Testis (tissue), 5 donors: ENCODE measurements around the gene PRSS37. TPM values are rescaled to one million over a fixed set of nuclear protein-coding genes. Genes with fewer than 3 reads are reported as not detected.

Experiments
- DNase-seq: peaks from one replicate; pipeline ENCODE4 v3.0.0-alpha.2; 2019
- H3K27ac ChIP-seq, 2 donors: fragments of 200-600 bp; sonication (generic); one replicate each; pipeline ENCODE4 v1.5.1; 2019
- H3K27me3 ChIP-seq: fragments of 200-600 bp; sonication (generic); one replicate; pipeline ENCODE4 v1.5.1; 2019
- H3K36me3 ChIP-seq: fragments of 200-600 bp; sonication (generic); one replicate; pipeline ENCODE4 v1.5.1; 2017; ENCODE audit warnings: low read depth; ENCODE audit errors: missing control alignments
- H3K4me1 ChIP-seq: fragments of 200-600 bp; sonication (generic); one replicate; pipeline ENCODE4 v1.5.1; 2019
- H3K4me3 ChIP-seq, 2 donors: fragments of 200-600 bp; sonication (generic); one replicate each; pipeline ENCODE4 v1.5.1; 2017 to 2019
- H3K9me3 ChIP-seq: fragments of 200-600 bp; sonication (generic); one replicate; pipeline ENCODE4 v1.5.1; 2017
- CTCF ChIP-seq, 3 experiments: fragments of 450-650 bp in 2 of 3; fragments of 200-600 bp in 1 of 3; sonication (generic) in 1 of 3; IDR thresholded peaks; one replicate each; pipeline ENCODE4 v1.5.1; 2016 to 2019; ENCODE audit warnings: antibody characterized with exemption in 3 of 3, mild to moderate bottlenecking in 2 of 3, moderate library complexity in 1 of 3
- POLR2A ChIP-seq: fragments of 450-650 bp; IDR thresholded peaks from one replicate; pipeline ENCODE4 v1.6.1; 2017; ENCODE audit warnings: antibody characterized with exemption, mild to moderate bottlenecking, moderate library complexity
- WGBS, 2 donors: methylation state at CpG; one replicate each; pipeline ENCODE4 v1.1.5; 2018; 5-methylcytosine and 5-hydroxymethylcytosine counted together
- intact Hi-C: fragments of 100-400 bp; cut with DNase I; formaldehyde crosslinking; loops from one replicate; pipeline ENCODE4 v1.15.1; 2023; ENCODE audit warnings: low total_unique reads
- long read RNA-seq, 2 donors: transcript quantifications; one replicate each; lab custom pipeline, GENCODE V29; 2026
- polyA plus RNA-seq: library from polyadenylated mRNA; stranded (reverse); fragments of 350-450 nt; fragmentation: Illumina TruSeq; extraction: RNeasy Lipid Tissue Mini Kit (QIAGEN cat#74804); gene quantifications from one replicate; pipeline ENCODE4 v1.2.3, GENCODE V29; 2014; ENCODE audit warnings: low read depth, low replicate concordance; ENCODE audit not compliant: insufficient read depth
- total RNA-seq, 2 donors: library from RNA; depleted of rRNA; stranded (reverse); fragments of >200 nt; gene quantifications; one replicate each; pipeline ENCODE4 v1.2.3, GENCODE V29; 2016

PRSS37 gene
- total RNA-seq = 10 to 100 TPM; 17.1 to 38.6 TPM
- polyA plus RNA-seq = 54.7 TPM
- long read RNA-seq, donor 1 = 0 reads
- long read RNA-seq, donor 2 = 0 reads

GRCh38 chr7:141841385-141841784, at the start of gene PRSS37:
Gene PRSS37 (minus strand): TSS chr7:141841485. CDS start chr7:141841049, 436 bp downstream.
- TF ChIP-seq POLR2A = no peak
- no peak for TF ChIP-seq CTCF (IDR thresholded peaks at IDR 0.05)
- H3K4me1 ChIP-seq = no peaks in the 10 kb centered on the region
- intact Hi-C loops = no loop called here
- no peak for DNase-seq
- no peak within 1 kb of the TSS for H3K4me3 ChIP-seq
- no peaks in the 10 kb centered on the region for H3K27me3 ChIP-seq
- H3K27ac ChIP-seq = no peak within 1 kb of the TSS
- no peaks in the 10 kb centered on the region for H3K9me3 ChIP-seq
- no peaks in the 10 kb centered on the region for H3K36me3 ChIP-seq

- no peak for DNase-seq
- H3K4me1 ChIP-seq = no peaks in the 10 kb centered on the region
- H3K27ac ChIP-seq = no peak overlapping the region
- no peaks in the 10 kb centered on the region for H3K36me3 ChIP-seq
- 83 to 88% methylated on average over 1 of the region's 1 CpG for WGBS, 2 donors
- H3K4me3 ChIP-seq = no peak overlapping the region
- H3K9me3 ChIP-seq = no peaks in the 10 kb centered on the region
- intact Hi-C loops = no loop called here
- no peaks in the 10 kb centered on the region for H3K27me3 ChIP-seq
- no peak for TF ChIP-seq CTCF (IDR thresholded peaks at IDR 0.05)
- TF ChIP-seq POLR2A = no peak
These were observed 48.0 kb upstream of the PRSS37 start for GRCh38 chr7:141889321-141889720.

- H3K27me3 ChIP-seq = no peaks in the 10 kb centered on the region
- TF ChIP-seq POLR2A = no peak
- TF ChIP-seq CTCF (IDR thresholded peaks at IDR 0.05) = no peak
- H3K27ac ChIP-seq = no peak overlapping the region
- H3K9me3 ChIP-seq = no peaks in the 10 kb centered on the region
- no peaks in the 10 kb centered on the region for H3K4me1 ChIP-seq
- H3K4me3 ChIP-seq = no peak overlapping the region
- intact Hi-C loops = no loop called here
- DNase-seq = no peak
- H3K36me3 ChIP-seq = no peaks in the 10 kb centered on the region
- 82 to 85% methylated on average over 5 of the region's 5 CpGs for whole genome bisulfite sequencing, 2 donors
These were observed 43.4 kb upstream of the PRSS37 start for GRCh38 chr7:141884539-141885225.

- no peak for TF ChIP-seq CTCF (IDR thresholded peaks at IDR 0.05)
- no peak for TF ChIP-seq POLR2A
These were observed 39.7 kb upstream of the PRSS37 start for GRCh38 chr7:141880960-141881359.

GRCh38 chr7:141877365-141877764, 36.1 kb upstream of the PRSS37 start:
- H3K27me3 ChIP-seq = no peaks in the 10 kb centered on the region
- no peak for DNase-seq
- no peak overlapping the region for H3K4me3 ChIP-seq
- H3K9me3 ChIP-seq = no peaks in the 10 kb centered on the region
- no peaks in the 10 kb centered on the region for H3K36me3 ChIP-seq
- TF ChIP-seq CTCF (IDR thresholded peaks at IDR 0.05) (no peak), POLR2A (no peak)
- H3K27ac ChIP-seq = no peak overlapping the region
- no peaks in the 10 kb centered on the region for H3K4me1 ChIP-seq
- intact Hi-C loops = no loop called here
- WGBS, 2 donors = 91 to 95% methylated on average over 3 of the region's 3 CpGs

More at GRCh38 chr7:141880960-141881359, 39.7 kb upstream of the PRSS37 start:
- Histone ChIP-seq H3K4me3 (no peak overlapping the region), H3K9me3 (no peaks in the 10 kb centered on the region), H3K4me1 (no peaks in the 10 kb centered on the region), H3K36me3 (no peaks in the 10 kb centered on the region), H3K27me3 (no peaks in the 10 kb centered on the region), H3K27ac (no peak overlapping the region)
- intact Hi-C loops = no loop called here
- no peak for DNase-seq
- 72 to 100% methylated on average over 4 to 5 of the region's 5 CpGs for WGBS, 2 donors
